NCI-H146 treated with DMSO at 0.1 percent for 48 hours (cell line): ENCODE measurements around the gene LRRTM4.
"Not testable (repeated sequence)": the region's sequence is repeated elsewhere in the genome, so short reads cannot be mapped to it uniquely, and the experiment has no call there.

Source experiments
- DNase-seq: peaks from one replicate; lab custom pipeline; 2025; ENCODE audit not compliant: unreplicated experiment; lab: John Stamatoyannopoulos, UW

The LRRTM4 gene

DNA sequence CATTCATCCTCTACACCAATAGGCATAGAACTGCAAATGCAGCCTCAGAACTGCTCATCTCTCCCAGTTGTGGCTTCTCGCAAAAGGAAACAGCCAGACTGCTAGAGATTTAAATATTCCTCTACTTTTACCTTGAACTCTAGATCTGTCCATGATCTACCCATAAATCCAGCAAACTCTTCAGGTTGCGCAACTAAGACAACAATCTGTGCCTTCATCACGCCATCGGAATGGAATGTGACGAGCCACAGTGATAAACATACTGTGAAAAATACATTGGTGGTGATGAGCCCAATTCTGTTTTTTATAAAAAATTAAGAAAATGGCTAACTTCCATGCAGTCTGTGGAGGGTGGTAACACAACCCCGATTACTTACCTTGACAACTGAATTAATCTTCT, 626.7 kb downstream of the LRRTM4 start:
- DNase-seq, result no peak

DNA sequence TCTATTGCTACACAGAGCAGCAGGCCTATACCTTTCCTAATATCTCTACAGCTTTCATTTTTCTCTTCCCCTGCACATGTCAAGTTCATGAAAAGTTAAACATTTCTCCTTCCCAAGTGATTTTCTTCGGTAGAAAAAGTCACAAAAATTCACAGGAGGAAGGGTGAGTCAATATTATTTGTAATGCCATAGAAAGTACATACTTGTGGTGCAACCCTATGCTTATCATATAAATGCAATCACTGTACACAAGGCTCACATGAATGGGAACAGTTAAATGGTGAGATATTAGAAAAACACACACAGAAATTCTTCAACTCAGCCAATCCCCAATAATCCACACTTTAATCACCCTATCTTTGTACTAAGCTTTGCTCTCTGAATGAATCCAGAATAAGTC, 651.6 kb downstream of the LRRTM4 start:
- DNase-seq, result no peak

DNA sequence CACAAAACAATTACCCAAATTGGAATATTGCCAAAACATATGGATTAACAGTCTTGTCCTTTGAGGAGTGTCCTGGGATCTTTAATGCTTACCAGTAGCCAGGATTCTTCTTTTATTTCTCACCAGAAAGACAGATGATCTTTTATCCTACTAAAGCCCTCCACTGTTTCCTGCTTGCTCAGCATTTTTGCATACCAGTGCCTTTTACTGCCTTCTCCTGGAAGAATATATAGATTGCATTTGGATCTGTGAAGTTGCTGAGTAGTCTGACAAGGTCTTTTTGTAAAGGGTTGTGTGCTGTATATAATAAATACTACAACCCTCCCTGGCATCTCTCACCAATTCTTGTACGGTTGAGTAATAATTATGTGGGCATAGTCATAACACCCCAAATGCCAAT, 652.2 kb downstream of the LRRTM4 start:
- DNase-seq, result no peak

DNA sequence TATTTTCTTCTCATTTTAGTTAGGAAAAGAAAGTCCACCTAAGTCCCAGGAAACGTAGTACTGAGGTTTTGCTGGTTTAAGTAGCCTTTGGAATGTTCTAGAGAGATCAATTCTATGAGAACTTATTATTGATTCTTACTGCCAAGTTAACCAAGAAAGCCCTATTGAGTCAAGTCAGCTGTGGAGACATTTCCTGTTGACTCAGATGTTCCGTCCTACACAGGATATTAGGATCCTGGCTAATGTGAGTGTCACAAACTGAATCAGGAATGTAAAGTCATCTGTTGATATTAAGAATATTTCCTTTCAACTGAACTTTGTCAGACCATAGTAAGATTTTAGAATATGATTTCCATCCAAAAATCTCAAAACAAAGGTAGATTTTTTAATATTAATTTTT, 654.3 kb downstream of the LRRTM4 start:
- no peak for DNase-seq

DNA sequence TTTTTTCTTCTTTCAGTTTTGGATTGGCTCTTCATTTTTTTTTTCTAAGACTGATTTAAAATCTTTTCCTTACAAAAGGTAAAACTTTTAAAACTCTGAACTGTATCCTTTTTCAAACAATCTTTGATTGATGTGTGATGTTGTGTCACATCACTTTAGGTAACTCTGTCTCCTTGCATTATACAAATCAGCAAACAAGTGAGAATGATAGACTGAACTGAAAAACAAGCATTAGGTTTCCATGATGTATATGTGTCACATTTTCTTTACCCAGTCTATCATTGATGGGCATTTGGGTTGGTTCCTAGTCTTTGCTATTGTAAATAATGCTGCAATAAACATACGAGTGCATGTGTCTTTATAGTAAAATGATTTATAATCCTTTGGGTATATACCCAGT, 655.7 kb downstream of the LRRTM4 start:
- DNase-seq, result no peak

DNA sequence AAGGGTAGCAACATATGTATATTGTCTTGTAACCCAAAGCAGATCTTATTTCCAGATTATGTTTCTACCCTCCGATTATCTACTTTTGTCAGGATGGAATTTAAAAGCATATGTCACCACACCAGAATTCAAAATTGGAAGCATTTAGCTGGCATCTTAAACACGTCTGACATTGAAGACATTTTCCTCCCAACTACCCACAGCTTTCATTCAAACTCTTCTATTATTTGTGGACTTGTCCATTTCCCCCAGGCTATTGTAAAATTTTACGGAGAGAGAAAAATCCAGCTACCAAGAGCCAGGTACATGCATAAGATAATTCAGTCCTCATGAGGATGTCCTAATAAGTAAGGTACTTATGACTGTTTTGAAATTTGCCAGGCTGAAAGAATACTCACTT, 659.3 kb downstream of the LRRTM4 start:
- DNase-seq, result no peak

DNA sequence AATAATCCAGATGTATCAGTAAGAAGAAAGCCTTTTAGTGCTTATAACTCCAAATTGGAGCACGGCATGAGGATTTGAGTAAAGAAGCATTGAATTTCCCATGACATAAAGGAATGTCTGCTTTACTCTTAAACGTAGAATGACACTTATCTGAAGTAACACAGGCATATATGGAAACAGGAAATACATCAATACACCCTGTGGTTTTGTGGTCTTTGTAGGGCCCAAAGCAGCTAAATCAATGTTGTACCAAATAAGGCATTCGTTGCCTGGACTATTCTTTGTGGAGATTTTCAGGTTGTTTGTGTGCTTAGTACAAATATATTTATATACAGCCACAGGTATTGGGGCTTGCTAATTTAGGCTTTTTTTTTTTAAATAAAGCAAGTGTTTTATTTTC, 660.5 kb downstream of the LRRTM4 start:
- no peak for DNase-seq

DNA sequence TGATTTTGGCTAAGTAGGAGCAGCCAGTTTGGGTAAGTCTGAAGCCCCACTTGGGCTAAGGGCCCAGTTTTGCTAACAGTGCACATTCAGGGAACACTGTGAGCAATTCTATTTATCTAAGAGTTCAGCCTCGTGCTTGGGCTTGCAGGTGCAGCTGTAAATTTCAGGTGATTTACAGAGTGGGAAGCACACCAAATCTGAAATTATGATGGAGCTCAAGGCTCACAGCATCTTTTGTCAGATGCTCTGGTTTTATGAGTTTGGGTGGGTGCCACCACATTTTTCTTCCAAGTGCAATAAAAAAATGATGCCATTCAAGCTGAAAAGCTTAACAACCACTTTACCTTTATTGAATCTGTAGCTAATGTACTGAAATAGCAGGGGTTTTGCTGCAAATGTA, 671.2 kb downstream of the LRRTM4 start:
- DNase-seq, result no peak

DNA sequence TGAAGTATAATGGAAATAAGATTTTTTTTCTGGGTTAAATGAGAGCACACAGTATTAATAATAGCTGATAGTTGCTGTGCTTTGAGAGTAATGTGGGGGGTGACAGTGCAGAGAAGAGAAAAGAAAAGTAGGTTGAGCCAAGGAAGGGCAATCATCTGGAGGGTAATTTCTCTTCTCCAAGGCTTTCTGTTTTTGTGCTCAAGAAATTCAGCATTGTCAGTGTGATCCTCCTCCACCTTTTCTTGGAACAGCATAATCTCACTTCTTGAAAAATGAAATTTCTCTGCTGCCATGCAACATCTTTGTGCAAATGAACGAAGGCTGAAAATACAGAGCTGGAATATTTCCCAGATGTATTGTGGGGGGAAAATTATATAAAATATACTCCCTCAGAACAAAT, 673.1 kb downstream of the LRRTM4 start:
- DNase-seq, result no peak

DNA sequence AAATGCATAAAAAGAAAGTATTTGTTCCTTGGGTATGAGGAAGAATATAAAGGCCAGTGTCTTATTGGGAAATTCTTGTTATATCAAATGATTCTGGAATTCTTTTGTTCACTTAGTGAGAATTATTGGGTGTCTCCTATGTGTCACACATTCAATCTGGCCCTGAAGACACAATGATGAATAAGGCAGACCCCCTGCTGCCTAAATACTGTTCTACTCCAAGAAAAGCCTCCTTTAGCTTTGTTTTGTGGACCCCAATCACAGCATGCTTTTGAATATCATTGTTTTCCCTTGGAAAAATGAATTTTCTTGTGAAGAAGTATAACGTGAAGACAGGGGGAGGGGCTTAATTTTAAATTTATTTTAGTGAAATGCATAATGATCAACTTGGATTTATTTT, 682.4 kb downstream of the LRRTM4 start:
- no peak for DNase-seq

DNA sequence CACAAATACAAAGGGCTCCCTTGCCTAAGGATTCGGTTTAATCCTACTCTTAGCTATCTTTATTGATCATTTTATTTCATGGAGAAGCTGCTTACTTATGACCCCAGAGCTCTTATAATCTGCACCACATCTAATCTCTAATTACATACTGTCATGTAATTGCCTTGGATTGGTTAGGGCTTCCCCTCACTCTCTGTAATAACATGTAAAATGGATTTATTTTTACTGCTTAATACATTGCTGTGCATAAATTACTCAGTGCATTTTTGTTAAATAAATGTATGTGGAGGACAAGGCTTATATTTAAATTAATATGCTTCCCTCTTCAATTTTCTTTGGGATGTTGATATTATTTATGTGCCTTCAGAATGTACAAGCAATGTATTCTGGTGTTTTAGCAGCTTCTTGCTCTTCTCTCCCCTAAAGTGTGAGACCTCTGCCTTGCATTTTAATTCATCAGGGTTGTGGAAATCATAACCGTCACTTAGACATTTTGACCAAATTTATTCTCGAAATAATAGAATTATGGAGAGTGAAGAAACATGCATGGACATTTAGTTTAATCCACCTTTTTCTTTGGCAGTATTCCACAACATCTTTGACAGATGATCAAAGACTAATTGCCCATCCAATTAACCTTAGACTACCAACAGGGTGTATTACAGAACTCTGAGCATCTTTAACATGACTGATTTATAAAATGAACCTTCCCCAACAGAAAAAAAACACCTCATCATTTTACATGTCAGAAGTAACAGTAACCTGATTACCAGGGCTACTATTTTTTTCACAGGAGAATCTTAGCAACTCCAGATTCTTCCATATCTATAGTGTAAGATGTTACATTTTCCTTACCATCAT, 692.6 kb downstream of the LRRTM4 start:
- DNase-seq, result no peak

DNA sequence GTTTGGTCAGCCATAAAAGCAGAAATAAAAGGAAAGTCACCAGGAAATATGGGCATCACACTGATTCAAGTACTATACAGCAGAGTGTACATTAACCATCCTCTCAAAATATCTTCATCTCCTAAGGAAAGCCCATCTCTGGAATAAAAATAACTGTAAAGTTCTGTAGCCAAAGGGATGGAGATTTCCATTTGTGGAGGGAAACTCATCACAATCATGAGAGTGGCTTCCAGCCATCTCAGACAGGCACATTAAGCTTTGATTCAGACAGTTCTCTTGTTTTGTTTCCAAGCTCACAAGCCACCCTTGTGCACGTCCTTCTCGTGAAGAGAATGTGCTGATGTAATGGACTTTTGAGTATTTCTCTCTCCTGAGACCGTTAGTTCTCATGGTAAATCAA, 695.5 kb downstream of the LRRTM4 start:
- no peak for DNase-seq

DNA sequence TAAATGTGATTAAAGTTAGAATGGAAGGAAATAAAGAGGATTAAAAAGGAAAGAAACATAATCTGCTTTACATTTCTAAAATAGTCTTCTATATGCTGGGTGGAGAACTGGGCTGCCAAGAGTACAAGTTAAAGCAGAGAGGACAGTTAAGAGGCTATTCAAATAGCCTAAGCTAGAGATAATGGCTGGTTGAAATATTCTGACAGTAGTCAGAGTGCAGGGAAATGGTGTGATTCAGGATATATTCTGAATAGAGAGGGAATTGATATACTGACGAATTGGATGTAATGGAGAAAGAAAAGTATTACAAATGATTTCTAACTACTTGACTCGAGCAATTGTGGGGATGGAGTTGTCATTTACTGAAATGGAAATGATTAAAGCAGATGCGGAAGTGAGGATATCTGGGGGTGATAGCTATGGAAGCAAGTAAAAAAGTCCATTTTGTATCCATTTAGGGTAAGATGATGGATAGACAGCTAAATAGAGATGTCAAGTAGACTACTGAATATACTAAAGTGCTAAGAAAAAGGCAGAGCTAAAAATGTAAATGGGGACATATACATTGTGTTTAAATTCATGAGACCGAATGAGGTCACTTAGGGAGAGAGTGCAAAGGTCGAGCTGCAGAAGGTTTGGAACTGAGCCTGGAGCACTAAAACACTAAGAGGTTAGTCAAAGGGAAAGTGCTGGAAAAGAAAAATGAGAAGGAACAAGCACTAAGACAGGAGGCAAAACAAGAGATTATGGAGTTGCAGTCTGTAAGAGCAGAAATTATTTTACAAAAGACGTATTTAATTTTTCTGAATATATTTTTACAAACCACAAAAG, 696.8 kb downstream of the LRRTM4 start:
- no peak for DNase-seq

DNA sequence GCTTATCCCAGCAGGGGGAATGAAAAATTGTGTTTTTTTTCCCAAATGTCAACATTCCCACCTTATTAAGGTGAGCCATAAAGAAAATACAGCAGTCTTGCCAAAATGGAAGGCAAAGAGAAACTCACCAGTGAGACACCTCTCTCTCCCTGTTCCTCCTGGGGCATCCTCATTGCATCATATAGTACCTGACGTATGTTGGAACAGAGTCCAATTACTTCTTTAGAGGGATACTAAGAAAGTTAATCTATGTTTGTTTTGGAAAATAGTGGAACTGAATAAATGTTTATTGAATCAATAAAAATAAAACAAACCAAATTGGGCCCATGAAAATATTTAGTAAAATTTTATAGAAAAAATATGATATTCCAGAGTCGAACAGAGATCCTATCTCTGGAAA, 700.4 kb downstream of the LRRTM4 start:
- no peak for DNase-seq

DNA sequence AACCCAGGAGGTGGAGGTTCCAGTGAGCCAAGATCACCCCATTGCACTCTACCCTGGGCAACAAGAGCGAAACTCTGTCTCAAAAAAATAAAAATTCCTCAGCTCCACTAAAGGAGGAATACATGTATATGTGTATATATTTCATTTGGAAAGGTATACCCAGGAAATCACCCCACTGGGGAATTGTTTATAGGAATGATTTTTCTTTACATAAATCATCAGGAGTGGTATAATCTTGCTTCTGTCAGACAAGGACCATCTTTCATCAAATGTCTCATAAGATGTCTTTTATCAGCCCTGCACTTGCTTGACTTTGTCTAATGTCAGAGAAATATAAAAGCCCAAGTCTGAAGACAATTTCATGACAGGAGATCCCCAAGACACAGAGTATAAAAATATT, 709.1 kb downstream of the LRRTM4 start:
- no peak for DNase-seq

DNA sequence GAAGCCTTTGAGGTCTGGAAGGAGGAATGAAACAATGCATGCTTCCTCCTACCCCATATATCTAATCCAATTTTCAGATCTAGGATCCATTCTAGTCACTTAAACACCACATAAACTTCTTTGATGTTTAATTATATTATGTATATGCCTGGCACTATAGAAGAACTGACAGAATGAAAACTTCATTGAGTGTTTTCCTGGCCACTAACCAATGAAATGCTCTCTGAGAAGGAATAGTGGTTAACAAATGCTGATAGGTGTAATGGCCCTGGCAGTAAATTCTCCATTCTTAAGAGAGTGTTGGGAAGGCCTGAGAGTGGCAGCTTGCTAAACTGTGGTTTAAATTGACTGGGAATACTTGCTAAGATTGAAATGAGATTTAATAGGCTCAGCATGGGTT, 710.0 kb downstream of the LRRTM4 start:
- no peak for DNase-seq

DNA sequence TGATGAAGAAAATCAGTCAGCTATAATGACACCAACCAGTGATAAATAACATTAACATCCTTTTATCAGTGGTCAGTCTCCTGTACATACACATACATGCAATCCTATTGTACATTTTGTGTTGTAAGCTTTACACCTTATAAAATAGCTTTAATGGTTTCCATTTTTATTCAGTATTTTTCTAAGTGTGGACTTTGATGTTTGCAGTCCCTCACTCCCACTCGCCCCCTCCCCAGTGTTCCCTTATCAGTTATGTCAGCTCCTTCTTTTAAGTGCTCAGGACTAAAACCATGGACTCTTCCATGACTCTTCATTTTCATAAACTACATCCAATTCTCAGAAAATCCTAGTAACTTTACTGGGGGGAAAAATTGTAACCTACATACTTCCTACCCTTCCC, 713.0 kb downstream of the LRRTM4 start:
- DNase-seq, result no peak

DNA sequence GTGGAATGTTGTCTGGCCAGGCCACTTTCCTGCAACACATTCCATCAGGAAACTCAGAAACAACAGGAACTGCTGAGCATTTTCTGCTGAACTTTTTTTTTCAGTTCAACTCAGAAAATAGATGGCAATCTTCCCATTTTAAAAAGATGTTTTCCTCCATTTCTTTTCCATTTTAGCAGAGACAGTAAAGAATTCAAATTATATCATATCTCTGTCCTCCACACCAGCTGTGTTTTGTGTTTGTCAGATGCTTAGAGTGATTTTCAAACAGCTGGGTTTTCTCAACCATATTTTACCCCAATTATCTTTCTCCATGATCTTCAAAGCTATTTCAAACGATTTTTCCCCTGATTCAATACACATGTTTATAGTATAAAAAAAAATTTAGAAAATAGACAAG, 713.4 kb downstream of the LRRTM4 start:
- no peak for DNase-seq

DNA sequence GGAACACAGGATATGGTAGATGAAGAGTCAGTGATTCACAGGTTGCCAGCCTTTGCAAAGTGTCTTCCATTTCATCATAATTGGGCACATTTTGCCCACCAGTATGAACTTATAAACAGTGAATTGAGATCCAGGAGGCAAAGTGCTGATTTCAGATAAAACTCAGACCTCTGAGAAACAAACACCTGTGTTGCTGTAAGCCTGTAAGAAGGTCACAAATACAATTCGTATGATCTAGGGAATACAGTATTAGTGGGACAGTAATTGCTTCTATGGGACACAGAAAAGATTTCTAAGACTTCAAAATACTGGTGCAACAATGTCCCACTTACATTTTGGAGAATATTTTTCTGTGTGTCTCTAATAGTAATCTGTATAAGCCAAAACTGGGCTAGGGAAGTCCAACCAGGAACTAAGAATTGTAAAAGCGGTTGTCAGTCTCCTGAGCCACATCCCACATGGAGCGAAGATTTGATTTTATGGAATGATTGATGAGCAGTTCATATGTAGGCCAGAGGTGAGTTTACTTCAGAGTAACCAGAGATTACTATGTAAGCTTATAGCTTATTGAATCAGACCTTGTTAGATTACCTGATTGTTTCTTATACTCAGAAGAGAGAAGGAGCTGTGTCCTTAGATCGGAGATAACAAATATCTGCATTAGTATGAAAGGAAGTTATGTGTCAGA, 728.4 kb downstream of the LRRTM4 start:
- DNase-seq, result no peak

DNA sequence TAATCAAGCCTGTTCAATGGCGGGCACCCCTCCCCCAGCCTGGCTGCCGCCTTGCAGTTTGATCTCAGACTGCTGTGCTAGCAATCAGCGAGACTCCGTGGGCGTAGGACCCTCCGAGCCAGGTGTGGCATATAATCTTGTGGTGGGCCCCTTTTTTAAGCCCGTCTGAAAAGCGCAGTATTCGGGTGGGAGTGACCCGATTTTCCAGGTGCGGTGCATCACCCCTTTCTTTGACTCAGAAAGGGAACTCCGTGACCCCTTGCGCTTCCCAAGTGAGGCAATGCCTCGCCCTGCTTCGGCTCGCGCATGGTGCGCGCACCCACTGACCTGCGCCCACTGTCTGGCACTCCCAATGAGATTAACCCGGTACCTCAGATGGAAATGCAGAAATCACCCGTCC, 740.9 kb downstream of the LRRTM4 start:
- DNase-seq, result not testable (repeated sequence)

DNA sequence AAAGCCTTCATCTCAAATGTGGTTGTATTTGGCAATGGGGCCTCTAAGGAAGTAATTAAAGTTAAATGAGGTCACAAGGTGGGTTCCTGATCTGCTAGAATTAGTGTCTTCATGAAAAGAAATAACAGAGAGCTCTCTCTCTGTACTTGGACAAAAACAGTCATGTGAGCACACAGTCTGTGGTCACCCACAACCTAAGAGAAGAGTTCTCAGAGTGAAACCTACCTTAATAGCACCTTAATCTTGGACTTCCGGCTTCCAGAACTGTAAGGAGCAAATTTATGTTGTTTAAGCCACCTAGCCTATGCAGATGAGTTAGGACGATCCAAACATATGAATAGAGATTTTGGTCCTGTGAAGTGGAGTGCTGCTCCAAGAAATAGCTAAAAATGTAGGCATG, 758.9 kb downstream of the LRRTM4 start:
- no peak for DNase-seq

DNA sequence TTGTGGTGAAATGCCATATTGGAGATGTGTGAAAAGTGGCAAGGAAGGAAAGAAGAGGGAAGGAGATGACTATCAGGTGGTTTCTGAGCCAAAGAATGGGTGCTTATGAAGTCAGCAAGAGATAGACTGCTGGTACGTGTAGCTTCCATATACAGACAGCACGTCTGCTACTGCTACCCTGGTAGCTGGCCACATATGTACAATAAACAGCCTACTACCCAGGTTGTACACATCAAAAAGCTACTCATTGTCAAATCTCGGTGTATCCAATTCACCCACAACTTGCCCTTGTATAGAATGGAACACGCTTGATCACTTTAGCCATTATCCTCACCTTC, 761.8 kb downstream of the LRRTM4 start:
- DNase-seq, result no peak
